ENCODE measurements around the gene DIAPH2.

DIAPH2 gene

GRCh38 chrX:96792047-96792446 is 107.4 kb downstream of the DIAPH2 start:
- DNase-seq (ENCODE audit: low read depth), result no peak
- no peak overlapping the region for H3K4me3 ChIP-seq (ENCODE audit: control insufficient read depth, low read depth, low read length)
- no peak for TF ChIP-seq CTCF (IDR thresholded peaks at IDR 0.05; ENCODE audit: control insufficient read depth, insufficient read depth, low read depth, low read length, missing control alignments)

- DNase-seq (ENCODE audit: low read depth), result no peak
- TF ChIP-seq CTCF (IDR thresholded peaks at IDR 0.05; ENCODE audit: control insufficient read depth, insufficient read depth, low read depth, low read length, missing control alignments), result no peak
- no peak overlapping the region for H3K4me3 ChIP-seq (ENCODE audit: control insufficient read depth, low read depth, low read length)
These were observed 114.3 kb downstream of the DIAPH2 start for GRCh38 chrX:96798982-96799381.

GRCh38 chrX:96807318-96807717 is 122.7 kb downstream of the DIAPH2 start:
- no peak for TF ChIP-seq CTCF (IDR thresholded peaks at IDR 0.05; ENCODE audit: control insufficient read depth, insufficient read depth, low read depth, low read length, missing control alignments)
- DNase-seq (ENCODE audit: low read depth), result no peak
- no peak overlapping the region for H3K4me3 ChIP-seq (ENCODE audit: control insufficient read depth, low read depth, low read length)

- TF ChIP-seq CTCF (IDR thresholded peaks at IDR 0.05; ENCODE audit: control insufficient read depth, insufficient read depth, low read depth, low read length, missing control alignments), result no peak
- no peak overlapping the region for H3K4me3 ChIP-seq (ENCODE audit: control insufficient read depth, low read depth, low read length)
- DNase-seq (ENCODE audit: low read depth), result no peak
These were observed 136.3 kb downstream of the DIAPH2 start for GRCh38 chrX:96820935-96821334.

GRCh38 chrX:96824166-96824565 is 139.5 kb downstream of the DIAPH2 start:
- DNase-seq (ENCODE audit: low read depth), result no peak
- no peak for TF ChIP-seq CTCF (IDR thresholded peaks at IDR 0.05; ENCODE audit: control insufficient read depth, insufficient read depth, low read depth, low read length, missing control alignments)
- H3K4me3 ChIP-seq (ENCODE audit: control insufficient read depth, low read depth, low read length), result no peak overlapping the region

- H3K4me3 ChIP-seq (ENCODE audit: control insufficient read depth, low read depth, low read length), result no peak overlapping the region
- no peak for TF ChIP-seq CTCF (IDR thresholded peaks at IDR 0.05; ENCODE audit: control insufficient read depth, insufficient read depth, low read depth, low read length, missing control alignments)
- no peak for DNase-seq (ENCODE audit: low read depth)
These were observed 148.7 kb downstream of the DIAPH2 start for GRCh38 chrX:96833333-96833732.

GRCh38 chrX:96834137-96834536 is 149.5 kb downstream of the DIAPH2 start:
- no peak for DNase-seq (ENCODE audit: low read depth)
- TF ChIP-seq CTCF (IDR thresholded peaks at IDR 0.05; ENCODE audit: control insufficient read depth, insufficient read depth, low read depth, low read length, missing control alignments), result no peak
- H3K4me3 ChIP-seq (ENCODE audit: control insufficient read depth, low read depth, low read length), result no peak overlapping the region
